A549 treated with ZK216348 at 1 μM for 4 hours (cell line): ENCODE results near the gene PLEKHA4. TPM values are rescaled to one million over a fixed set of nuclear protein-coding genes. Genes with fewer than 3 reads are reported as not detected.

Source experiments
- total RNA-seq: library from RNA; stranded (reverse); fragments of 200-300 nt; extraction: Qiagen RNA extraction; gene quantifications from 5 replicates; pipeline ENCODE4 v1.2.3, GENCODE V29; 2022; ENCODE audit warnings: low read depth

Gene PLEKHA4, protein sequence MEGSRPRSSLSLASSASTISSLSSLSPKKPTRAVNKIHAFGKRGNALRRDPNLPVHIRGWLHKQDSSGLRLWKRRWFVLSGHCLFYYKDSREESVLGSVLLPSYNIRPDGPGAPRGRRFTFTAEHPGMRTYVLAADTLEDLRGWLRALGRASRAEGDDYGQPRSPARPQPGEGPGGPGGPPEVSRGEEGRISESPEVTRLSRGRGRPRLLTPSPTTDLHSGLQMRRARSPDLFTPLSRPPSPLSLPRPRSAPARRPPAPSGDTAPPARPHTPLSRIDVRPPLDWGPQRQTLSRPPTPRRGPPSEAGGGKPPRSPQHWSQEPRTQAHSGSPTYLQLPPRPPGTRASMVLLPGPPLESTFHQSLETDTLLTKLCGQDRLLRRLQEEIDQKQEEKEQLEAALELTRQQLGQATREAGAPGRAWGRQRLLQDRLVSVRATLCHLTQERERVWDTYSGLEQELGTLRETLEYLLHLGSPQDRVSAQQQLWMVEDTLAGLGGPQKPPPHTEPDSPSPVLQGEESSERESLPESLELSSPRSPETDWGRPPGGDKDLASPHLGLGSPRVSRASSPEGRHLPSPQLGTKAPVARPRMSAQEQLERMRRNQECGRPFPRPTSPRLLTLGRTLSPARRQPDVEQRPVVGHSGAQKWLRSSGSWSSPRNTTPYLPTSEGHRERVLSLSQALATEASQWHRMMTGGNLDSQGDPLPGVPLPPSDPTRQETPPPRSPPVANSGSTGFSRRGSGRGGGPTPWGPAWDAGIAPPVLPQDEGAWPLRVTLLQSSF
- total RNA-seq, result 1.1 to 3.0 TPM (median 2.2 TPM) in 5 replicates

DNA sequence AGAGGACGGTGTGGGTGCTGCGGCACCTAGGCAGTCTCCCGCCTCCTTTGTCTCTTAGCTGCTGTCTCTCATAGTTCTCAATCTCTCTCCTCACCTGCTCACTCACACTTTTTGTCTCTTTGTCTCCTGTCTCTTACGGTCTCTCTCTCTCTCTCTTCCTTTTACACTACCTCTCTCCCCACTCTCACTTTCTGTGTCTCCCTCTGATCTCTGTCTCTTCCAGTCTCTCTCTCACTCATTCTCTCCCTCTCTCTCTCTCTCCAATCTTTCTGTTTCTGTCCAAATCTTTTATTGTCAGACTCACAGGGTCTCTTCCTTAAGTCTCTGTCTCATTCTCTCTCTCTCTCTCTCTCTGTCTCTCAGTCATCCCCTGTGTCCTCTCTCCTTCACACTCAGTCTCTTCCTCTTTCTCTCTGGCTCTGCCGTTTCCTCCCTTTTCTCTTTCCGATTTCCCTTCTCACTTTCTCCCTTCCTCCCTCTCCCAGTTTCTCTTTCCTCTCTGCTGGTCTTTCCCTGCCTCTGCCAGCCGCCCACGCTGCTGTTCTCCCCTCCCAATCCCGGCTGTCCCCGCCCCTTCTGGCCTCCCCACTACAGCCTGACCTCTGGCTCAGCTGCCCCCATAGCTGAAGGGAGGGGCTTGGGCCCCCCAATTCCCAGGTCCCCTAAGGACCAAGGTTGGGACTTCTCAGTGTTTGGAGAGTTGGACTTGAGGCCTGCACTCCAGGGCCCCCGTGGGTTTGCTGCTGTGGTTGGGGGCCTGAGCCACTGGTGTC, at the start of gene PLEKHA4:
TSS of gene PLEKHA4 (minus strand) at position 504 of the 773 bp plus-strand sequence. CDS start 997 bp downstream, outside the sequence.

GRCh38 chr19:48899781-48900476, 31.5 kb upstream of the PLEKHA4 start, which contains the start of gene NUCB1:
TSS of gene NUCB1 (plus strand) at chr19:48900312. CDS start at chr19:48900797, 485 bp downstream.

GRCh38 chr19:48872182-48872883, 3.9 kb upstream of the PLEKHA4 start, which contains the start of gene PPP1R15A:
TSS of gene PPP1R15A (plus strand) at chr19:48872421. CDS start at chr19:48873234, 813 bp downstream.

GRCh38 chr19:48836089-48837017, 32.1 kb downstream of the PLEKHA4 start, which contains the start of gene HSD17B14:
TSS of gene HSD17B14 (minus strand) at chr19:48836491. CDS start at chr19:48836411, 80 bp downstream.

Other genes starting within 250 kb of the PLEKHA4 start
- 2,942 to 3,695 TPM (median 3,228 TPM) in 5 replicates for gene RPL18, start 249.4 kb downstream of the PLEKHA4 start, total RNA-seq
- 8.2 to 18.4 TPM (median 17.3 TPM) in 5 replicates for gene SPHK2, start 249.1 kb downstream of the PLEKHA4 start, total RNA-seq
- 1.6 to 3.4 TPM (median 2.5 TPM) in 5 replicates for gene DBP, start 231.2 kb downstream of the PLEKHA4 start, total RNA-seq
- 7.2 to 12.6 TPM (median 9.3 TPM) in 5 replicates for gene CA11, start 222.4 kb downstream of the PLEKHA4 start, total RNA-seq
- gene NTN5, start 195.6 kb downstream of the PLEKHA4 start, total RNA-seq, result 0.12 to 0.33 TPM (median 0.24 TPM) in 5 replicates
- not detected in 5 replicates for gene FUT2, start 172.6 kb downstream of the PLEKHA4 start, total RNA-seq
- gene MAMSTR, start 148.9 kb downstream of the PLEKHA4 start, total RNA-seq, result 0.14 to 0.67 TPM (median 0.41 TPM) in 5 replicates
- 0.13 to 1.4 TPM (median 0.36 TPM) in 5 replicates for gene RASIP1, start 128.0 kb downstream of the PLEKHA4 start, total RNA-seq
- gene IZUMO1, start 121.7 kb downstream of the PLEKHA4 start, total RNA-seq, result not detected in 5 replicates
- 0.04 to 0.08 TPM (median 0.05 TPM) in 4 of 5 replicates, not detected in the other for gene FUT1, start 116.0 kb downstream of the PLEKHA4 start, total RNA-seq
- not detected in 5 replicates for gene FGF21, start 113.1 kb downstream of the PLEKHA4 start, total RNA-seq
- 41.4 to 63.3 TPM (median 59.5 TPM) in 5 replicates for gene BCAT2, start 57.6 kb downstream of the PLEKHA4 start, total RNA-seq
- gene HSD17B14, start 32.1 kb downstream of the PLEKHA4 start, total RNA-seq, result 9.4 to 15.3 TPM (median 14.5 TPM) in 5 replicates
- 80.7 to 142 TPM (median 101 TPM) in 5 replicates for gene PPP1R15A, start 3.8 kb upstream of the PLEKHA4 start, total RNA-seq
- not detected in 5 replicates for gene TULP2, start 30.1 kb upstream of the PLEKHA4 start, total RNA-seq
- 139 to 223 TPM (median 212 TPM) in 5 replicates for gene NUCB1, start 31.7 kb upstream of the PLEKHA4 start, total RNA-seq
- gene DHDH, start 65.1 kb upstream of the PLEKHA4 start, total RNA-seq, result 1.0 to 2.3 TPM (median 1.9 TPM) in 5 replicates
- gene BAX, start 86.3 kb upstream of the PLEKHA4 start, total RNA-seq, result 231 to 402 TPM (median 354 TPM) in 5 replicates
- 16,893 to 25,075 TPM (median 18,830 TPM) in 5 replicates for gene FTL, start 96.7 kb upstream of the PLEKHA4 start, total RNA-seq
- 12.8 to 22.1 TPM (median 20.3 TPM) in 5 replicates for gene GYS1, start 124.7 kb upstream of the PLEKHA4 start, total RNA-seq
- 194 to 265 TPM (median 241 TPM) in 5 replicates for gene RUVBL2, start 125.3 kb upstream of the PLEKHA4 start, total RNA-seq
- not detected in 5 replicates for gene LHB, start 148.5 kb upstream of the PLEKHA4 start, total RNA-seq
- not detected in 5 replicates for gene CGB3, start 155.7 kb upstream of the PLEKHA4 start, total RNA-seq
- 0.41 to 0.94 TPM in 2 of 5 replicates, not detected in the others for gene CGB2, start 163.3 kb upstream of the PLEKHA4 start, total RNA-seq
- not detected in 5 replicates for gene CGB1, start 168.3 kb upstream of the PLEKHA4 start, total RNA-seq
- gene CGB5, start 175.2 kb upstream of the PLEKHA4 start, total RNA-seq, result 0.39 to 0.84 TPM (median 0.75 TPM) in 5 replicates
- 2.1 to 4.2 TPM (median 3.0 TPM) in 5 replicates for gene CGB8, start 180.5 kb upstream of the PLEKHA4 start, total RNA-seq
- 0.24 to 1.1 TPM (median 0.62 TPM) in 5 replicates for gene CGB7, start 189.1 kb upstream of the PLEKHA4 start, total RNA-seq
- gene NTF4, start 196.2 kb upstream of the PLEKHA4 start, total RNA-seq, result 0.27 to 0.78 TPM (median 0.65 TPM) in 5 replicates
- not detected in 5 replicates for gene KCNA7, start 204.1 kb upstream of the PLEKHA4 start, total RNA-seq
- 263 to 401 TPM (median 360 TPM) in 5 replicates for gene SNRNP70, start 216.8 kb upstream of the PLEKHA4 start, total RNA-seq
- gene LIN7B, start 245.8 kb upstream of the PLEKHA4 start, total RNA-seq, result 3.3 to 9.4 TPM (median 6.7 TPM) in 5 replicates